HepG2 (cell line): ENCODE measurements around the gene ARL3. TPM values are rescaled to one million over a fixed set of nuclear protein-coding genes. Genes with fewer than 3 reads are reported as not detected.

Experiments used
- ETV5 ChIP-seq: IDR thresholded peaks from 2 replicates; pipeline ENCODE4 v1.6.1; 2018; ENCODE audit warnings: missing biosample characterization, missing genetic modification reagents, inconsistent platforms, borderline replicate concordance
- HNRNPLL ChIP-seq: fragments of 200-400 bp; formaldehyde crosslinking; IDR thresholded peaks from 2 replicates; pipeline ENCODE4 v1.6.1; 2017; ENCODE audit warnings: mild to moderate bottlenecking, low read depth, low read length; ENCODE audit not compliant: poor library complexity, severe bottlenecking
- HOXA5 ChIP-seq: sonication (generic); formaldehyde crosslinking; IDR thresholded peaks from 2 replicates; pipeline ENCODE4 v1.4.0; 2020; ENCODE audit warnings: missing genetic modification reagents
- ISX ChIP-seq: sonication (generic); formaldehyde crosslinking; conservative IDR thresholded peaks from 2 replicates; pipeline ENCODE4 v1.5.0; 2020; ENCODE audit warnings: missing genetic modification reagents
- KDM2A ChIP-seq: sonication (generic); formaldehyde crosslinking; IDR thresholded peaks from 2 replicates; pipeline ENCODE4 v1.4.0; 2020; ENCODE audit warnings: low read depth, missing genetic modification reagents, borderline replicate concordance
- KDM5A ChIP-seq: fragments of 200-600 bp; sonication (generic); IDR thresholded peaks from 2 replicates; pipeline ENCODE4 v1.7.0; 2018; ENCODE audit warnings: antibody characterized with exemption, mild to moderate bottlenecking, low read length, borderline replicate concordance
- MAFK ChIP-seq, 2 experiments: IDR thresholded peaks in 1 of 2; conservative IDR thresholded peaks in 1 of 2; 2 replicates each; pipeline ENCODE4 v1.6.1; 2011; ENCODE audit warnings: improper control_type of control experiment in 2 of 2, low read length in 2 of 2
- MAZ ChIP-seq, 2 experiments: sonication (generic) in 1 of 2; formaldehyde crosslinking in 1 of 2; IDR thresholded peaks; 2 replicates each; pipeline versions ENCODE4 v1.5.0 to v1.6.1; 2012 to 2020; ENCODE audit warnings: low read depth in 2 of 2, mild to moderate bottlenecking in 2 of 2, borderline replicate concordance in 1 of 2, improper control_type of control experiment in 1 of 2, low read length in 1 of 2, missing genetic modification reagents in 1 of 2, moderate library complexity in 1 of 2
- MTA1 ChIP-seq: sonication (generic); formaldehyde crosslinking; IDR thresholded peaks from 2 replicates; pipeline ENCODE4 v1.4.0; 2020; ENCODE audit warnings: missing genetic modification reagents, mild to moderate bottlenecking, borderline replicate concordance
- PRMT3 ChIP-seq: sonication (generic); formaldehyde crosslinking; IDR thresholded peaks from 2 replicates; pipeline ENCODE4 v1.8.1; 2022; ENCODE audit warnings: low read depth, mild to moderate bottlenecking, moderate library complexity, missing genetic modification reagents, borderline replicate concordance
- SPEN ChIP-seq: sonication (generic); formaldehyde crosslinking; IDR thresholded peaks from 2 replicates; pipeline ENCODE4 v1.5.1; 2020; ENCODE audit warnings: low read depth, mild to moderate bottlenecking, missing genetic modification reagents
- ZBTB42 ChIP-seq: sonication (generic); formaldehyde crosslinking; IDR thresholded peaks from 2 replicates; pipeline ENCODE4 v1.5.0; 2020; ENCODE audit warnings: mild to moderate bottlenecking, missing genetic modification reagents
- ZNF205 ChIP-seq: IDR thresholded peaks from 2 replicates; pipeline ENCODE4 v1.6.1; 2018; ENCODE audit warnings: missing biosample characterization, missing genetic modification reagents
- ZNF451 ChIP-seq: sonication (generic); formaldehyde crosslinking; IDR thresholded peaks from 2 replicates; pipeline ENCODE4 v1.5.0; 2020; ENCODE audit warnings: mild to moderate bottlenecking, missing genetic modification reagents
- ZNF766 ChIP-seq: sonication (generic); formaldehyde crosslinking; IDR thresholded peaks from 2 replicates; pipeline ENCODE4 v1.5.0; 2020; ENCODE audit warnings: missing genetic modification reagents, borderline replicate concordance
- ZNF839 ChIP-seq: sonication (generic); formaldehyde crosslinking; IDR thresholded peaks from 2 replicates; pipeline ENCODE4 v1.4.0; 2020; ENCODE audit warnings: missing genetic modification reagents, mild to moderate bottlenecking, borderline replicate concordance
- polyA plus RNA-seq, 8 experiments: library from polyadenylated mRNA; depleted of rRNA in 3 of 8; stranded (reverse) in 7 of 8; unstranded in 1 of 8; fragments of >200 nt; fragmentation: Illumina TruSeq in 4 of 8; extraction: Trizol in 4 of 8; gene quantifications; 2 replicates each; pipeline versions ENCODE4 v1.2.1 to v1.2.3, GENCODE V29; 2011 to 2016; ENCODE audit warnings: low read depth in 4 of 8, missing spikeins in 1 of 8, mixed read lengths in 1 of 8; ENCODE audit not compliant: insufficient read depth in 1 of 8
- total RNA-seq, 5 experiments: library from RNA; depleted of rRNA; stranded (reverse); fragments of >200 nt; fragmentation: Illumina TruSeq; extraction: Trizol; gene quantifications; 2 replicates each; pipeline ENCODE4 v1.2.3, GENCODE V29; 2016; ENCODE audit warnings: low read depth in 1 of 5
- TF ChIP-seq, protein P1 (sequence below): sonication (generic); formaldehyde crosslinking; conservative IDR thresholded peaks from 2 replicates; pipeline ENCODE4 v1.4.0; 2020; ENCODE audit warnings: mild to moderate bottlenecking, missing genetic modification reagents, moderate library complexity
- TF ChIP-seq, protein P2 (sequence below): sonication (generic); formaldehyde crosslinking; IDR thresholded peaks from 2 replicates; pipeline ENCODE4 v1.5.0; 2020; ENCODE audit warnings: mild to moderate bottlenecking, missing genetic modification reagents, moderate library complexity
- TF ChIP-seq, protein P3 (sequence below): sonication (generic); formaldehyde crosslinking; IDR thresholded peaks from 2 replicates; pipeline ENCODE4 v1.4.0; 2020; ENCODE audit warnings: mild to moderate bottlenecking, missing genetic modification reagents
- TF ChIP-seq, protein P4 (sequence below): IDR thresholded peaks from 2 replicates; pipeline ENCODE4 v1.6.1; 2016; ENCODE audit warnings: missing biosample characterization, missing genetic modification reagents, low read depth

The ARL3 gene
- total and polyA plus RNA-seq, 2 of the 13 experiments (the other 11 are each of a cell fraction or from before 2014, with no cell fraction given) = 5.2 to 6.6 TPM

DNA sequence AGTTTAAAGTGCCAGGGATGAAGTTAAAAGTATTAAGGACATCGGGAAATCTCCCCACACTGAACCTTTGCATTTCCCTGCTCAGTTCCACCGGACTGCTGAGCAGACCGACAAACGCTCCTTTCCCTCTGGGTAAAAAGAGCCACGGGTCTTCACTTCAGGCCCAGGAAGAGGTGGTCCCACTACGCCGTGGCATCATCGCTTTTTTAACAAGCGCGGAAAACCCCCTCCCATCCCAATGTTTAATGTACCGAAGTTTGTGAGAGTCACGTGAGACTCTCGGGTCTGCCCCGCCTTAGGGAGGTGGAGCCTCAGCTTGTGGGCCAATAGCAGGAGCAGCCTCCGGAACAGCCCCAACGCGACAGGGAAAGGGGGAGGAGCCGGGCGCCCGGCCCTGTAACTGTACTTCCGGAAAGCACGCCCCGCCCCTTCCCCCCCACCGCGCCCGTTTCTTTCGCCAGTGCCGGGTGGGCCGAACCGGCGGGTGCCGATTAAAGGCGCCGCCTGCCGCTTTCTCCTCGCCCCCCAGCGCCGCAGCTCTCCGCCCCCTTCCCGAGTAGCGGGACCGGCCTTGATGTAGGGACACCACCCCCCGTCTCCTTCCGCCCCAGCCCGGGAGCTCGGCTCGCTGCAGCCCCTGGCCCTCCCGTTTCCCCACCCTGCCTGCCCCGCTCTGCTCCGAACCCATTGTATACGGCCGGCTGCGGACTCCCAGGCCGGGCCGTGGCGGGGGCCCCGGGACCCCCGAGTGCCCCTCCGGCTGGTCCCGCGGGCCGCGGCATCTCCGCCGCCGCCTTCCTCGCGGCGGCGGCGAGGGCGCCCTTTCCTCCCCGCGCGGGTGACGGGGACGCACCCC is 72.1 kb downstream of the ARL3 start (continued):
- TF ChIP-seq, protein P1, sequence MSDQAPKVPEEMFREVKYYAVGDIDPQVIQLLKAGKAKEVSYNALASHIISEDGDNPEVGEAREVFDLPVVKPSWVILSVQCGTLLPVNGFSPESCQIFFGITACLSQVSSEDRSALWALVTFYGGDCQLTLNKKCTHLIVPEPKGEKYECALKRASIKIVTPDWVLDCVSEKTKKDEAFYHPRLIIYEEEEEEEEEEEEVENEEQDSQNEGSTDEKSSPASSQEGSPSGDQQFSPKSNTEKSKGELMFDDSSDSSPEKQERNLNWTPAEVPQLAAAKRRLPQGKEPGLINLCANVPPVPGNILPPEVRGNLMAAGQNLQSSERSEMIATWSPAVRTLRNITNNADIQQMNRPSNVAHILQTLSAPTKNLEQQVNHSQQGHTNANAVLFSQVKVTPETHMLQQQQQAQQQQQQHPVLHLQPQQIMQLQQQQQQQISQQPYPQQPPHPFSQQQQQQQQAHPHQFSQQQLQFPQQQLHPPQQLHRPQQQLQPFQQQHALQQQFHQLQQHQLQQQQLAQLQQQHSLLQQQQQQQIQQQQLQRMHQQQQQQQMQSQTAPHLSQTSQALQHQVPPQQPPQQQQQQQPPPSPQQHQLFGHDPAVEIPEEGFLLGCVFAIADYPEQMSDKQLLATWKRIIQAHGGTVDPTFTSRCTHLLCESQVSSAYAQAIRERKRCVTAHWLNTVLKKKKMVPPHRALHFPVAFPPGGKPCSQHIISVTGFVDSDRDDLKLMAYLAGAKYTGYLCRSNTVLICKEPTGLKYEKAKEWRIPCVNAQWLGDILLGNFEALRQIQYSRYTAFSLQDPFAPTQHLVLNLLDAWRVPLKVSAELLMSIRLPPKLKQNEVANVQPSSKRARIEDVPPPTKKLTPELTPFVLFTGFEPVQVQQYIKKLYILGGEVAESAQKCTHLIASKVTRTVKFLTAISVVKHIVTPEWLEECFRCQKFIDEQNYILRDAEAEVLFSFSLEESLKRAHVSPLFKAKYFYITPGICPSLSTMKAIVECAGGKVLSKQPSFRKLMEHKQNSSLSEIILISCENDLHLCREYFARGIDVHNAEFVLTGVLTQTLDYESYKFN (CRISPR knock-in tag) = peak; percentile 46
- TF ChIP-seq ETV5 (CRISPR knock-in tag) = peak; percentile 74
- peak; percentile 36; the same call in 1 of the 2 replicates for TF ChIP-seq HOXA5 (CRISPR knock-in tag)
- peak; percentile 79 for TF ChIP-seq SPEN
- TF ChIP-seq KDM5A = peak; percentile 47; the same call in 1 of the 2 replicates
- no peak for TF ChIP-seq ZBTB42 (CRISPR knock-in tag)
- no peak for TF ChIP-seq ZNF839
- TF ChIP-seq, protein P2, sequence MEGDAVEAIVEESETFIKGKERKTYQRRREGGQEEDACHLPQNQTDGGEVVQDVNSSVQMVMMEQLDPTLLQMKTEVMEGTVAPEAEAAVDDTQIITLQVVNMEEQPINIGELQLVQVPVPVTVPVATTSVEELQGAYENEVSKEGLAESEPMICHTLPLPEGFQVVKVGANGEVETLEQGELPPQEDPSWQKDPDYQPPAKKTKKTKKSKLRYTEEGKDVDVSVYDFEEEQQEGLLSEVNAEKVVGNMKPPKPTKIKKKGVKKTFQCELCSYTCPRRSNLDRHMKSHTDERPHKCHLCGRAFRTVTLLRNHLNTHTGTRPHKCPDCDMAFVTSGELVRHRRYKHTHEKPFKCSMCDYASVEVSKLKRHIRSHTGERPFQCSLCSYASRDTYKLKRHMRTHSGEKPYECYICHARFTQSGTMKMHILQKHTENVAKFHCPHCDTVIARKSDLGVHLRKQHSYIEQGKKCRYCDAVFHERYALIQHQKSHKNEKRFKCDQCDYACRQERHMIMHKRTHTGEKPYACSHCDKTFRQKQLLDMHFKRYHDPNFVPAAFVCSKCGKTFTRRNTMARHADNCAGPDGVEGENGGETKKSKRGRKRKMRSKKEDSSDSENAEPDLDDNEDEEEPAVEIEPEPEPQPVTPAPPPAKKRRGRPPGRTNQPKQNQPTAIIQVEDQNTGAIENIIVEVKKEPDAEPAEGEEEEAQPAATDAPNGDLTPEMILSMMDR = peak; percentile 33; the same call in 1 of the 2 replicates
- no peak for TF ChIP-seq MAFK (conservative IDR thresholded peaks at IDR 0.05 in 1 of 2, IDR thresholded peaks at IDR 0.05 in 1 of 2; ENCODE audit: low read length in 2 of 2)
- TF ChIP-seq KDM2A = peak; percentile 77; the same call in 1 of the 2 replicates
- TF ChIP-seq MAZ (IDR thresholded peaks at IDR 0.05; ENCODE audit: borderline replicate concordance, low read depth, low read length) = peak; percentile 70; the same call in 1 of the 2 replicates
- peak; percentile 76 for TF ChIP-seq MAZ (CRISPR knock-in tag; IDR thresholded peaks at IDR 0.05; ENCODE audit: low read depth)
- peak; percentile 80; the same call in 1 of the 2 replicates for TF ChIP-seq MTA1 (CRISPR knock-in tag)
- TF ChIP-seq ZNF766 = 0 out of 2 replicates have a peak, but pooled peaks have one; percentile 19
- TF ChIP-seq, protein P3, sequence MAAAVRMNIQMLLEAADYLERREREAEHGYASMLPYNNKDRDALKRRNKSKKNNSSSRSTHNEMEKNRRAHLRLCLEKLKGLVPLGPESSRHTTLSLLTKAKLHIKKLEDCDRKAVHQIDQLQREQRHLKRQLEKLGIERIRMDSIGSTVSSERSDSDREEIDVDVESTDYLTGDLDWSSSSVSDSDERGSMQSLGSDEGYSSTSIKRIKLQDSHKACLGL (CRISPR knock-in tag) = 0 out of 2 replicates have a peak, but pooled peaks have one; percentile 60
- TF ChIP-seq ZNF451 (CRISPR knock-in tag) = no peak
- TF ChIP-seq HNRNPLL = peak; percentile 79
- no peak for TF ChIP-seq ISX (CRISPR knock-in tag)
- no peak for TF ChIP-seq ZNF205
- no peak for TF ChIP-seq PRMT3
- TF ChIP-seq, protein P4, sequence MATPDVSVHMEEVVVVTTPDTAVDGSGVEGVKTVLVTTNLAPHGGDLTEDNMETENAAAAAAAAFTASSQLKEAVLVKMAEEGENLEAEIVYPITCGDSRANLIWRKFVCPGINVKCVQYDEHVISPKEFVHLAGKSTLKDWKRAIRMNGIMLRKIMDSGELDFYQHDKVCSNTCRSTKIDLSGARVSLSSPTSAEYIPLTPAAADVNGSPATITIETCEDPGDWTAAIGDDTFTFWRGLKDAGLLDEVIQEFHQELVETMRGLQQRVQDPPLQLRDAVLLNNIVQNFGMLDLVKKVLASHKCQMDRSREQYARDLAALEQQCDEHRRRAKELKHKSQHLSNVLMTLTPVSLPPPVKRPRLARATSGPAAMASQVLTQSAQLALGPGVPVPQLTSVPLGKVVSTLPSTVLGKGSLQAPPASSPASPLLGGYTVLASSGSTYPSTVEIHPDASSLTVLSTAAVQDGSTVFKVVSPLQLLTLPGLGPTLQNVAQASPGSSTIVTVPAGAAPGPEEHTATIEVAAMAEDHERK (CRISPR knock-in tag) = 0 out of 2 replicates have a peak, but pooled peaks have one; percentile 30
